PFSK-1 (cell line): ENCODE results near the gene CRYAB.

Experiments used
- POLR2AphosphoS5 ChIP-seq: IDR thresholded peaks from 2 replicates; pipeline ENCODE4 v1.6.1; 2012; ENCODE audit warnings: low read depth, mild to moderate bottlenecking, control low read depth, low read length, moderate library complexity
- TAF1 ChIP-seq: IDR thresholded peaks from 2 replicates; pipeline ENCODE4 v1.6.1; 2012; ENCODE audit warnings: low read length, control low read depth, borderline replicate concordance; ENCODE audit not compliant: insufficient read depth
- TF ChIP-seq, protein P1 (sequence below), 2 experiments: IDR thresholded peaks; 2 replicates each; pipeline versions ENCODE4 v1.6.1 to v1.8.0; 2011 to 2012; ENCODE audit warnings: low read depth in 2 of 2, low read length in 2 of 2, control low read depth in 1 of 2, inconsistent platforms in 1 of 2, mild to moderate bottlenecking in 1 of 2, moderate library complexity in 1 of 2; ENCODE audit not compliant: insufficient read depth in 1 of 2

DNA sequence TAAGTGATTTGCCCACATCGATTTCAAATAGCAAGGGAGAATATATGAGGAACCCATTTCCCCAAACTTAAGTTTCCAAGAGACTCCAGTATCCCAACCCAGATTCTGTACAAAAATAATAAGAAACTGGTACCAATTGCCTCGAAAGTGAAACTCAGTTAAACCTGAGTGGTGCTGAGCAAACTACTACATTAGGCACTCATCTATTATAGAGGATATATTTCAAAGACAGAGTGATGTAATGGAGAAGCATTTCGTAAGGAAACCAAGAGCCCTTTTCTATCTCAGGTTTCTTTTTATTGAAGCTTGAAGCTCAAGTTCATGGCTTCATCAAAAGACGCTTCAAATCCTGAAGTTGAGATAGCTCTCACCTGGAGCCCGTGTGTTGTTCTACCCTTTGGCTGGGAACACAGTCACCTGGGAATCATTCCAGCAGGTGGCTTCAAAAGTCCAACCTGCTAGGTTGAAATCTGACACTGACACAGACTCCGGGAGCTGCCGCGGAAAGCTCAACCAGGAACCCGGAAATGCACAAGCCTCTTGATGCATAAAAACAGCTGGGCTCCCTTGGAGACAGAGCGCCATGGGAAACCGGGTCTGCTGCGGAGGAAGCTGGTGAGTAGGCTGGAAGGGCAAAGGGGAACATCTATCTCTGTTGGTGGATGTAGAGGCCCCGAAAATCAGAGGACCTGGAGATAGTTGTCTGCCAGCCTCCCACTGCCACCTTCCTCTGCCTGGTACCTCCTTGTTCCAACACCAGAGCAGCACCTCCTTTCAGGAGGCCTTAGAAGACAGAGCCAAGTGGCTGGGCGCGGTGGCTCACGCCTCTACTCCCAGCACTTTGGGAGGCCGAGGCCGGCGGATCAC lies 7.1 kb upstream of the CRYAB start, which contains the start of gene C11orf52:
- TF ChIP-seq POLR2AphosphoS5, result no peak
- no peak for TF ChIP-seq TAF1
- TF ChIP-seq, protein P1, sequence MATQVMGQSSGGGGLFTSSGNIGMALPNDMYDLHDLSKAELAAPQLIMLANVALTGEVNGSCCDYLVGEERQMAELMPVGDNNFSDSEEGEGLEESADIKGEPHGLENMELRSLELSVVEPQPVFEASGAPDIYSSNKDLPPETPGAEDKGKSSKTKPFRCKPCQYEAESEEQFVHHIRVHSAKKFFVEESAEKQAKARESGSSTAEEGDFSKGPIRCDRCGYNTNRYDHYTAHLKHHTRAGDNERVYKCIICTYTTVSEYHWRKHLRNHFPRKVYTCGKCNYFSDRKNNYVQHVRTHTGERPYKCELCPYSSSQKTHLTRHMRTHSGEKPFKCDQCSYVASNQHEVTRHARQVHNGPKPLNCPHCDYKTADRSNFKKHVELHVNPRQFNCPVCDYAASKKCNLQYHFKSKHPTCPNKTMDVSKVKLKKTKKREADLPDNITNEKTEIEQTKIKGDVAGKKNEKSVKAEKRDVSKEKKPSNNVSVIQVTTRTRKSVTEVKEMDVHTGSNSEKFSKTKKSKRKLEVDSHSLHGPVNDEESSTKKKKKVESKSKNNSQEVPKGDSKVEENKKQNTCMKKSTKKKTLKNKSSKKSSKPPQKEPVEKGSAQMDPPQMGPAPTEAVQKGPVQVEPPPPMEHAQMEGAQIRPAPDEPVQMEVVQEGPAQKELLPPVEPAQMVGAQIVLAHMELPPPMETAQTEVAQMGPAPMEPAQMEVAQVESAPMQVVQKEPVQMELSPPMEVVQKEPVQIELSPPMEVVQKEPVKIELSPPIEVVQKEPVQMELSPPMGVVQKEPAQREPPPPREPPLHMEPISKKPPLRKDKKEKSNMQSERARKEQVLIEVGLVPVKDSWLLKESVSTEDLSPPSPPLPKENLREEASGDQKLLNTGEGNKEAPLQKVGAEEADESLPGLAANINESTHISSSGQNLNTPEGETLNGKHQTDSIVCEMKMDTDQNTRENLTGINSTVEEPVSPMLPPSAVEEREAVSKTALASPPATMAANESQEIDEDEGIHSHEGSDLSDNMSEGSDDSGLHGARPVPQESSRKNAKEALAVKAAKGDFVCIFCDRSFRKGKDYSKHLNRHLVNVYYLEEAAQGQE (IDR thresholded peaks at IDR 0.05; ENCODE audit: insufficient read depth in 1 of 2, low read depth in 2 of 2, low read length in 2 of 2), result no peak
